RWPE2 (cell line): Measurements from ENCODE around the gene ADRM1.

ENCODE experiments used
- ATAC-seq: fragments of 200-7000 bp; cut with Tn5 transposase; 3 replicates; pipeline ENCODE4 v1.9.1; 2021; ENCODE audit warnings: low read depth
- DNase-seq: peaks from one replicate; pipeline ENCODE4 v3.0.0-alpha.2; 2020; ENCODE audit warnings: low spot score
- H3K27ac ChIP-seq: fragments of 450-650 bp; 2 replicates; pipeline ENCODE4 v1.5.1; 2017; ENCODE audit warnings: mild to moderate bottlenecking; ENCODE audit not compliant: poor library complexity, severe bottlenecking
- H3K27me3 ChIP-seq: fragments of 250-450 bp; sonication (Bioruptor Pico); 2 replicates; pipeline ENCODE4 v1.5.1; 2021; ENCODE audit warnings: mild to moderate bottlenecking, moderate library complexity; ENCODE audit not compliant: insufficient read depth, poor library complexity, severe bottlenecking
- H3K36me3 ChIP-seq: fragments of 250-450 bp; sonication (Bioruptor Pico); 2 replicates; pipeline ENCODE4 v1.5.1; 2020; ENCODE audit warnings: low read depth, mild to moderate bottlenecking, moderate library complexity
- H3K4me1 ChIP-seq: fragments of 250-450 bp; sonication (Bioruptor Pico); 2 replicates; pipeline ENCODE4 v1.5.1; 2021; ENCODE audit warnings: mild to moderate bottlenecking, moderate library complexity; ENCODE audit not compliant: insufficient read depth, poor library complexity, severe bottlenecking
- H3K4me3 ChIP-seq: fragments of 250-450 bp; sonication (Bioruptor Pico); 2 replicates; pipeline ENCODE4 v1.5.1; 2021; ENCODE audit warnings: mild to moderate bottlenecking, moderate library complexity; ENCODE audit not compliant: severe bottlenecking
- H3K9me3 ChIP-seq: fragments of 250-450 bp; sonication (Bioruptor Pico); 2 replicates; pipeline ENCODE4 v1.5.1; 2021; ENCODE audit warnings: mild to moderate bottlenecking, moderate library complexity; ENCODE audit not compliant: severe bottlenecking
- TF ChIP-seq, protein P1 (sequence below): fragments of 450-650 bp; IDR thresholded peaks from one replicate; pipeline ENCODE4 v1.5.1; 2017; ENCODE audit warnings: mild to moderate bottlenecking, moderate library complexity; ENCODE audit not compliant: poor library complexity, severe bottlenecking

ADRM1 gene

DNA sequence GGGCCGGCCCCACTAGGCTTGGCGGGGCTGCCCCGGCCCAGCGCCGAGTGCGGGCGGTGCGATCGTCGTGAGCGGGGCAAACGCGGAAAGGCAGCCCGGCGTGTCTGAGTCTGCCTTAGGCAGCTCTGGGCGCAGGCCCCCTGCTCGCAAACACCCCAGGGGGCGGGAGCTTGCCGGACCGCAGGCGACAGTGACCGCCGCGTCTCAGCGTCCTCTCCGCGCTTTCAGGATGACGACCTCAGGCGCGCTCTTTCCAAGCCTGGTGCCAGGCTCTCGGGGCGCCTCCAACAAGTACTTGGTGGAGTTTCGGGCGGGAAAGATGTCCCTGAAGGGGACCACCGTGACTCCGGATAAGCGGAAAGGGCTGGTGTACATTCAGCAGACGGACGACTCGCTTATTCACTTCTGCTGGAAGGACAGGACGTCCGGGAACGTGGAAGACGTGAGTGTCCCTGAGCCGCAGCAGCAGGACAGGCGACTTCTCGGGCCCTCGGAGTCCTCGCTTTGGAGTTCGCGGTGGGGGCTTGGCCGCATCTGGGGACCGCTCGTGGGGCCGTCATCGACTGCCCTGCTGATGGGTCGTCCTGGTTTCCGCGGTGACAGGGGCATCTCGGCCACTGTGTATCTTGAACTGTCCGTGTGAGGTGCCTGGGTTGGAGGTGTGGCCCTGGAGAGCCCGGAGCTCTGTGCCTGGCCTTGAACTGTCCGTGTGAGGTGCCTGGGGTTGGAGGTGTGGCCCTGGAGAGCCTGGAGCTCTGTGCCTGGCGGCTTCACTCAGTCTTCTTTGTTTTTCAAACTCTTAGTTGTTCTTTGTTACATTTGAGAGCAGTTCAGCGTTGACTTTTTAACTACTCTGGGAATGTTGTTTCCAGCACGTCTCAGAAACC is 786 bp downstream of the ADRM1 start:
- Histone ChIP-seq H3K27ac (peak overlapping the region; percentile 80), H3K4me1 (peaks cover 28% of the 10 kb centered on the region), H3K9me3 (no peaks in the 10 kb centered on the region), H3K4me3 (peak overlapping the region; percentile 75), H3K36me3 (peaks cover 51% of the 10 kb centered on the region), H3K27me3 (no peaks in the 10 kb centered on the region)
- TF ChIP-seq, protein P1, sequence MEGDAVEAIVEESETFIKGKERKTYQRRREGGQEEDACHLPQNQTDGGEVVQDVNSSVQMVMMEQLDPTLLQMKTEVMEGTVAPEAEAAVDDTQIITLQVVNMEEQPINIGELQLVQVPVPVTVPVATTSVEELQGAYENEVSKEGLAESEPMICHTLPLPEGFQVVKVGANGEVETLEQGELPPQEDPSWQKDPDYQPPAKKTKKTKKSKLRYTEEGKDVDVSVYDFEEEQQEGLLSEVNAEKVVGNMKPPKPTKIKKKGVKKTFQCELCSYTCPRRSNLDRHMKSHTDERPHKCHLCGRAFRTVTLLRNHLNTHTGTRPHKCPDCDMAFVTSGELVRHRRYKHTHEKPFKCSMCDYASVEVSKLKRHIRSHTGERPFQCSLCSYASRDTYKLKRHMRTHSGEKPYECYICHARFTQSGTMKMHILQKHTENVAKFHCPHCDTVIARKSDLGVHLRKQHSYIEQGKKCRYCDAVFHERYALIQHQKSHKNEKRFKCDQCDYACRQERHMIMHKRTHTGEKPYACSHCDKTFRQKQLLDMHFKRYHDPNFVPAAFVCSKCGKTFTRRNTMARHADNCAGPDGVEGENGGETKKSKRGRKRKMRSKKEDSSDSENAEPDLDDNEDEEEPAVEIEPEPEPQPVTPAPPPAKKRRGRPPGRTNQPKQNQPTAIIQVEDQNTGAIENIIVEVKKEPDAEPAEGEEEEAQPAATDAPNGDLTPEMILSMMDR: no peak
- DNase-seq: peak; percentile 91
- peak; percentile 4; the same call in 2 of the 3 replicates for ATAC-seq

DNA sequence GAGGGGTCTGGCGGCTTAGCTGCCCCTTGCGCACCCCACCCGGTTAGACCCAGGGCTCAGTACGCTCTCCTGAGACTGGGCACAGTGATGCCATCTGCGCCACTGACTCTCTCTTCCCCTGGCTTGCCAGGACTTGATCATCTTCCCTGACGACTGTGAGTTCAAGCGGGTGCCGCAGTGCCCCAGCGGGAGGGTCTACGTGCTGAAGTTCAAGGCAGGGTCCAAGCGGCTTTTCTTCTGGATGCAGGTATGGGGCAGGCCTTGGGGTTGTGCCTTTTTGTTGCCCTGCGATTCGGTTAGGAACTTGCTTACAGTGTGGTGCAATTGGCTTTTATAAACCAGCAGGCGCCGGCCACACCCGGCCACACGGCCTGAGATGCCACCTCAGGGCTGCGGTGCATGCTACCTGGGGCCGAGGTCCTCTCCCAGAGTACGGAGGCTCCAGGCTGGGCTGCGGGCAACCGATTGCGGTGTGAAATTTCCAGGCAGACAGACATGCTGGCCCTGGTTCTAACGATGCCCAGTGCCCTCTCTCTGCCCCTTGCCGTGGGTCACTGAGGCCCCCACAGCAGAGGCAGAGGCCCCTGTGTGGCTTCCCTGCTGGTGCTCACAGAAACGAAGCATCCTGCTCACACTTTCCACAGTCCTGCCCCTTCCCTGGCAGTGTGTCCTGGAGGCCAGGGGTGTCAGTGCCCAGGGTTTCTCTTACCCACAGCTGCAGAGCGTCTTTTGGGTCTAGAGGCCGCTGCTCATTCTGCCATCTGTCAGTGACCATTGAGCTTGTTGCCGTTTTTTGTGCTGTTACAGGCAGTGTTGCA is 1.7 kb downstream of the ADRM1 start:
- ATAC-seq (peak; percentile 0; the same call in 1 of the 3 replicates), DNase-seq (peak; percentile 89)
- H3K27me3 ChIP-seq: no peaks in the 10 kb centered on the region
- peak overlapping the region; percentile 80 for H3K27ac ChIP-seq
- peaks cover 58% of the 10 kb centered on the region for H3K36me3 ChIP-seq
- H3K9me3 ChIP-seq: no peaks in the 10 kb centered on the region
- peaks cover 28% of the 10 kb centered on the region for H3K4me1 ChIP-seq
- TF ChIP-seq, protein P1: no peak
- H3K4me3 ChIP-seq: peak overlapping the region; percentile 75

DNA sequence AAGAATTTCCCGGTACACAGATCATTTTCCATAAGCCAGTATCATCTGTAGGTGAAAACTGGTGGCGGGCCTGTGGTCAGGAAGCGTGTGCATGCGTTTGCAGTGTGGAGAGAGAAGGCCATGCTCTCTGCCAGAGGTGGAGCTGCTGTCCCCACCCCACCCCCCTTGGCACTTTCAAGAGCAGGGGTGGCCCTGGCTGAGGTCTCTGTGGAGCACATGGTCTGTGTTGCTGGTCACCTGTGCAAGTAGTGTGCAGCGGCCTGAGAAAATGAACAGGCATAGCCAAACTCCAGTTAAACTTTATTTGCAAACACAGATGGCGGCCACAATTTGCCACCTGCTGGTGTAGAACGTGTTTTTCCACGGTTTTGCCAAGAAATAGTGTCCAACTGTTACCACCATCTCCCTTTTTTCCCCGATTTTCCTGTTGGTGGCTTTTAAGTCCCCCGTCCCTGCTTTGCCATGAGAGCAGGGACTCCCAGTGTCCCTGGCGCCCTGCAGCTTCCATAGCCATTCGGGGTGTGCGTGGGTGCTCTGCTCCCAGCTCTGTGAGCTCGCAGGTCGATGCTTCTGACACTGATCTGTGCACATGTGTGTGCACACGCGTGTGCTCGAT is 2.5 kb downstream of the ADRM1 start:
- Histone ChIP-seq H3K4me3 (no peak overlapping the region), H3K36me3 (peaks cover 65% of the 10 kb centered on the region), H3K27ac (peak overlapping the region; percentile 80), H3K4me1 (peaks cover 28% of the 10 kb centered on the region), H3K9me3 (no peaks in the 10 kb centered on the region), H3K27me3 (no peaks in the 10 kb centered on the region)
- no peak for ATAC-seq
- TF ChIP-seq, protein P1: no peak
- DNase-seq: peak; percentile 90

DNA sequence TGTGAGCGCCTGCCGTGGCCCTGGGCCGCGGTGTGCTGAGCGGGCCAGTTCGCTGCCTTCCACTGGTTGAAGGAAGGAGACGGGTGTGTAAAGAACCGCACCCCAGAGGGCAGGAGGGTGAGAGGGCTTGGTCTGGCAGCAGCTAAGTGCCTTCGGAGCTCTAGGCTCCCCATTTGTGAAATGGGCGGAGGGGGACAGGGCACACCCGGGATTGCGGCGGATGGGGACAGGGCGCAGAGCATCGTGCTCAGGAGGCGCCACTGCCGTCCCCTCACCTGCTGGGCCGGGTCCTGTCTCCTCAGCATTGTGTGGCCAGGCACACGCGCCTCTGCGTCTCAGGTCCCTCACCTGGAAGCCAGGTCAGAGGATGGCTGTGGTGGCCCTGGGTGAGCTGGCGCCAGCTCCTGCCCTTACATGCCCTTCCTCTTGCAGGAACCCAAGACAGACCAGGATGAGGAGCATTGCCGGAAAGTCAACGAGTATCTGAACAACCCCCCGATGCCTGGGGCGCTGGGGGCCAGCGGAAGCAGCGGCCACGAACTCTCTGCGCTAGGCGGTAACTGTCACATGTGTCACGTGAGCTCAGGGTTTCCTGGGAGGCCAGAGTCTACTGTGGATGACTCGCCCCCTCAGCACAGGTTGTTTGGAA is 3.1 kb downstream of the ADRM1 start:
- peaks cover 28% of the 10 kb centered on the region for H3K4me1 ChIP-seq
- H3K4me3 ChIP-seq: no peak overlapping the region
- TF ChIP-seq, protein P1: no peak
- no peaks in the 10 kb centered on the region for H3K27me3 ChIP-seq
- peaks cover 72% of the 10 kb centered on the region for H3K36me3 ChIP-seq
- DNase-seq: peak; percentile 91
- H3K27ac ChIP-seq: peak overlapping the region; percentile 80
- no peaks in the 10 kb centered on the region for H3K9me3 ChIP-seq
- ATAC-seq: peak; percentile 0; the same call in 1 of the 3 replicates
